H1 (cell line): Measurements from ENCODE around the gene TIAM2. TPM values are rescaled to one million over a fixed set of nuclear protein-coding genes. Genes with fewer than 3 reads are reported as not detected.

Source experiments
- CTCF ChIA-PET: fragments of 300-600 bp; sonication (Branson Sonifier 250); formaldehyde crosslinking; loops from one replicate; lab custom pipeline; 2021; ENCODE audit not compliant: partially characterized antibody; lab: Charles Lee
- POLR2A ChIA-PET: fragments of 300-600 bp; sonication (Branson Sonifier 250); formaldehyde crosslinking; loops from one replicate; lab custom pipeline; 2021; ENCODE audit warnings: inconsistent platforms; ENCODE audit not compliant: partially characterized antibody; lab: Charles Lee
- DNase-seq, 2 experiments: peaks; one replicate each; pipeline versions ENCODE4 v3.0.0 to v3.0.0-alpha.2; 2010 to 2022; ENCODE audit warnings: low spot score in 2 of 2, low read depth in 1 of 2, mixed read lengths in 1 of 2
- FAIRE-seq: peaks from 2 replicates; lab custom pipeline; 2011; peaks lifted over from hg19 to GRCh38; lab: Jason Lieb, UNC
- H2AFZ ChIP-seq: 2 replicates; pipeline ENCODE4 v1.8.1; 2012; ENCODE audit warnings: low read length, inconsistent platforms
- H2AK5ac ChIP-seq: 2 replicates; pipeline ENCODE4 v1.6.1; 2013; ENCODE audit warnings: low read depth, low read length
- H2BK120ac ChIP-seq: replicated peaks from 2 replicates; pipeline ENCODE3; 2013; ENCODE audit warnings: low read depth, low read length, inconsistent platforms
- H2BK12ac ChIP-seq: 2 replicates; pipeline ENCODE4 v1.6.1; 2013; ENCODE audit warnings: low read depth, low read length
- H2BK15ac ChIP-seq: 2 replicates; pipeline ENCODE4 v1.6.1; 2013; ENCODE audit warnings: low read length
- H2BK20ac ChIP-seq: 2 replicates; pipeline ENCODE4 v1.6.1; 2013; ENCODE audit warnings: low read length
- H2BK5ac ChIP-seq: 2 replicates; pipeline ENCODE4 v1.6.1; 2013; ENCODE audit warnings: low read depth, low read length
- H3K14ac ChIP-seq: 2 replicates; pipeline ENCODE4 v1.6.1; 2013; ENCODE audit warnings: inconsistent platforms; ENCODE audit not compliant: insufficient read length
- H3K18ac ChIP-seq: 2 replicates; pipeline ENCODE4 v1.6.1; 2013; ENCODE audit warnings: low read length; ENCODE audit errors: extremely low read depth
- H3K23ac ChIP-seq: 2 replicates; pipeline ENCODE4 v1.6.1; 2013; ENCODE audit warnings: inconsistent platforms; ENCODE audit not compliant: insufficient read length
- H3K23me2 ChIP-seq: 2 replicates; pipeline ENCODE4 v1.6.1; 2013; ENCODE audit warnings: low read depth, low read length
- H3K27ac ChIP-seq: 2 replicates; pipeline ENCODE4 v1.6.1; 2011; ENCODE audit warnings: low read depth, low read length, inconsistent platforms
- H3K27me3 ChIP-seq, 4 experiments: replicated peaks in 1 of 4; 1 replicate in 1 of 4; 2 replicates in 3 of 4; pipeline versions ENCODE4 v1.6.1 to v1.8.1; 2011 to 2013; ENCODE audit warnings: low read length in 3 of 4, mild to moderate bottlenecking in 3 of 4, inconsistent platforms in 2 of 4, mixed read lengths in 2 of 4, moderate library complexity in 1 of 4; ENCODE audit not compliant: control insufficient read depth in 3 of 4, insufficient read depth in 3 of 4; ENCODE audit errors: extremely low read depth in 1 of 4
- H3K36me3 ChIP-seq, 4 experiments: 2 replicates each; pipeline versions ENCODE4 v1.6.1 to v1.8.1; 2011 to 2013; ENCODE audit warnings: mild to moderate bottlenecking in 4 of 4, low read length in 3 of 4, moderate library complexity in 2 of 4, control low read depth in 1 of 4, inconsistent platforms in 1 of 4; ENCODE audit not compliant: insufficient read depth in 4 of 4, control insufficient read depth in 2 of 4
- H3K4ac ChIP-seq: replicated peaks from 2 replicates; pipeline ENCODE3; 2013; ENCODE audit warnings: low read length, low read depth, mixed read lengths, inconsistent platforms; ENCODE audit not compliant: insufficient read length
- H3K4me1 ChIP-seq, 4 experiments: replicated peaks in 1 of 4; 1 replicate in 1 of 4; 2 replicates in 3 of 4; pipeline versions ENCODE4 v1.6.1 to v1.8.1; 2011 to 2013; ENCODE audit warnings: low read length in 3 of 4, inconsistent platforms in 2 of 4, mixed read lengths in 1 of 4; ENCODE audit not compliant: insufficient read depth in 4 of 4, control insufficient read depth in 3 of 4
- H3K4me2 ChIP-seq, 2 experiments: 2 replicates each; pipeline versions ENCODE4 v1.6.1 to v1.8.1; 2011 to 2013; ENCODE audit warnings: low read depth in 2 of 2, low read length in 2 of 2, control low read depth in 1 of 2, inconsistent platforms in 1 of 2, mild to moderate bottlenecking in 1 of 2; ENCODE audit not compliant: insufficient read depth in 1 of 2
- H3K4me3 ChIP-seq, 4 experiments: fragments of 200-600, 300-600 bp in 1 of 4; sonication (generic), shearing (Covaris generic), sonication (Bioruptor Twin) in 1 of 4; 2 replicates each; pipeline versions ENCODE4 v1.5.1 to v1.8.1; 2011 to 2016; ENCODE audit warnings: low read length in 4 of 4, low read depth in 3 of 4, control low read depth in 2 of 4, inconsistent platforms in 2 of 4, mild to moderate bottlenecking in 2 of 4, mixed read lengths in 1 of 4, moderate library complexity in 1 of 4; ENCODE audit not compliant: insufficient read depth in 2 of 4; ENCODE audit errors: extremely low read depth in 1 of 4
- H3K56ac ChIP-seq: replicated peaks from 2 replicates; pipeline ENCODE3; 2013; ENCODE audit warnings: low read depth, mild to moderate bottlenecking, mixed read lengths, low read length, inconsistent platforms; ENCODE audit not compliant: insufficient read length
- H3K79me1 ChIP-seq: 2 replicates; pipeline ENCODE4 v1.6.1; 2013; ENCODE audit warnings: low read depth, low read length, control low read depth
- H3K79me2 ChIP-seq, 2 experiments: 2 replicates each; pipeline versions ENCODE4 v1.6.1 to v1.8.1; 2012 to 2013; ENCODE audit warnings: low read length in 2 of 2, mild to moderate bottlenecking in 2 of 2, inconsistent platforms in 1 of 2; ENCODE audit not compliant: insufficient read depth in 2 of 2, control insufficient read depth in 1 of 2
- H3K9ac ChIP-seq, 4 experiments: replicated peaks in 1 of 4; 1 replicate in 1 of 4; 2 replicates in 3 of 4; pipeline versions ENCODE4 v1.6.1 to v1.8.1; 2011 to 2013; ENCODE audit warnings: low read depth in 3 of 4, low read length in 3 of 4, control low read depth in 2 of 4, mild to moderate bottlenecking in 2 of 4, moderate library complexity in 2 of 4, inconsistent platforms in 1 of 4; ENCODE audit errors: extremely low read depth in 1 of 4
- H3K9me3 ChIP-seq, 2 experiments: 2 replicates each; pipeline versions ENCODE4 v1.6.1 to v1.8.1; 2012 to 2013; ENCODE audit warnings: mild to moderate bottlenecking in 2 of 2, moderate library complexity in 2 of 2, control low read depth in 1 of 2, inconsistent platforms in 1 of 2, low read depth in 1 of 2, low read length in 1 of 2, mixed read lengths in 1 of 2; ENCODE audit not compliant: insufficient read depth in 2 of 2
- H4K20me1 ChIP-seq, 2 experiments: replicated peaks in 1 of 2; 2 replicates each; pipeline versions ENCODE3 to v1.8.1; 2011 to 2013; ENCODE audit warnings: inconsistent platforms in 2 of 2, low read length in 2 of 2, mild to moderate bottlenecking in 1 of 2; ENCODE audit not compliant: insufficient read depth in 2 of 2, control insufficient read depth in 1 of 2
- H4K5ac ChIP-seq: 2 replicates; pipeline ENCODE4 v1.6.1; 2013; ENCODE audit warnings: low read length, low read depth, mixed read lengths, inconsistent platforms; ENCODE audit not compliant: insufficient read length
- H4K8ac ChIP-seq: 2 replicates; pipeline ENCODE4 v1.8.0; 2013; ENCODE audit warnings: mild to moderate bottlenecking, moderate library complexity, low read length, inconsistent platforms; ENCODE audit not compliant: insufficient read depth; ENCODE audit errors: extremely low read depth
- H4K91ac ChIP-seq: replicated peaks from 2 replicates; pipeline ENCODE3; 2013; ENCODE audit warnings: low read length, mixed read lengths, inconsistent platforms; ENCODE audit not compliant: insufficient read length
- EP300 ChIP-seq, 2 experiments: IDR thresholded peaks; 1 replicate in 1 of 2; 2 replicates in 1 of 2; pipeline ENCODE4 v1.6.1; 2011 to 2012; ENCODE audit warnings: low read depth in 2 of 2, low read length in 2 of 2, mild to moderate bottlenecking in 2 of 2, borderline replicate concordance in 1 of 2, inconsistent platforms in 1 of 2, moderate library complexity in 1 of 2
- RAD21 ChIP-seq, 2 experiments: IDR thresholded peaks in 1 of 2; conservative IDR thresholded peaks in 1 of 2; 2 replicates each; pipeline ENCODE4 v1.6.1; 2011; ENCODE audit warnings: low read depth in 2 of 2, low read length in 2 of 2, improper control_type of control experiment in 1 of 2, inconsistent platforms in 1 of 2, mild to moderate bottlenecking in 1 of 2, moderate library complexity in 1 of 2
- SIX5 ChIP-seq: IDR thresholded peaks from 2 replicates; pipeline ENCODE4 v1.6.1; 2011; ENCODE audit warnings: mild to moderate bottlenecking, low read depth, low read length
- WGBS, 2 experiments: shearing (Covaris generic) in 1 of 2; methylation state at CpG; one replicate each; pipeline versions ENCODE4 v1.1.6 to v1.1.7; 2013 to 2015; ENCODE audit warnings: low lambda C conversion rate in 2 of 2, mixed read lengths in 2 of 2, inconsistent platforms in 1 of 2, low coverage in 1 of 2, missing lambda C conversion rate in 1 of 2; ENCODE audit not compliant: insufficient replicate concordance in 2 of 2, insufficient coverage in 1 of 2, insufficient read length in 1 of 2; ENCODE audit errors: extremely low coverage in 1 of 2, missing lambda C conversion rate in 1 of 2; 5-methylcytosine and 5-hydroxymethylcytosine counted together
- polyA plus RNA-seq, 7 experiments: library from polyadenylated mRNA; depleted of rRNA in 3 of 7; stranded (reverse) in 5 of 7; unstranded in 2 of 7; fragments of >200 nt in 5 of 7; fragments of 200-250 nt in 2 of 7; gene quantifications; 1 replicate in 5 of 7; 2 replicates in 1 of 7; 4 replicates in 1 of 7; pipeline versions ENCODE4 v1.2.1 to v1.2.3, GENCODE V29; 2011 to 2013; ENCODE audit warnings: missing spikeins in 2 of 7, mixed read lengths in 2 of 7
- total RNA-seq: library from RNA; stranded (reverse); fragmentation: NEBNext Ultra II Directional; extraction: Animal tissue kit (Norgen Biotek cat#: 25700); gene quantifications from 2 replicates; pipeline ENCODE4 v1.2.1, GENCODE V29; 2021
- TF ChIP-seq, protein P1 (sequence below): IDR thresholded peaks from 2 replicates; pipeline ENCODE4 v1.6.1; 2012; ENCODE audit warnings: inconsistent platforms

Gene TIAM2
- total and polyA plus RNA-seq, 2 of the 8 experiments (the other 6 are each of a cell fraction or from before 2014, with no cell fraction given): 7.4 to 23.9 TPM

DNA sequence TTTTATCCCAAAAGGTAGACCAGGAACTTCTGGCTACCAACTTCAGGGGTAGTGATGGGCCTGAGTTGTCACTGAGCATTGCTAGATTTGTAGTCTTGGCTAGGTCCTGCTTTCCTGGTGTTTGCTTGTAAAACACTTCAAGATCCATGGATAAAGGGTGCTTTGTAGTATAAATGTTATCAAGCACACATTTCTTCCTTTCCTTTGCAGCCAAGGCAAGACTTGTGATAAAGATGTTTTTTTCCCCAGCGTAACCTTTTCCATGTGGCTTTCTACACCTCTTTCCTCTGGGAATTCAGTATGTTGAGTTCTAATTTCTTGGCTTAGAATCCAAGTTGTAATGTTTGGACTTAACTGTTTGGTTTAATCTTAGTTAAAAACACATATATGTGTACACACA, 145.9 kb downstream of the TIAM2 start:
- no peak overlapping the region for H3K14ac ChIP-seq
- no peaks in the 10 kb centered on the region; a peak in 1 of 8 replicates for H3K36me3 ChIP-seq
- H2AFZ ChIP-seq: no peak overlapping the region
- no peak overlapping the region; the same call in 1 of the 2 replicates for H2AK5ac ChIP-seq
- no peak overlapping the region for H4K91ac ChIP-seq
- H3K27ac ChIP-seq: no peak overlapping the region
- peaks cover 6 to 28% (median 17%) of the 10 kb centered on the region in 4 experiments for H3K4me1 ChIP-seq
- H3K27me3 ChIP-seq: no peaks in the 10 kb centered on the region
- TF ChIP-seq, protein P1, sequence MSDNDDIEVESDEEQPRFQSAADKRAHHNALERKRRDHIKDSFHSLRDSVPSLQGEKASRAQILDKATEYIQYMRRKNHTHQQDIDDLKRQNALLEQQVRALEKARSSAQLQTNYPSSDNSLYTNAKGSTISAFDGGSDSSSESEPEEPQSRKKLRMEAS: no peak
- TF ChIP-seq EP300 (IDR thresholded peaks at IDR 0.05; ENCODE audit: borderline replicate concordance in 1 of 2, low read depth in 2 of 2, low read length in 2 of 2): no peak
- TF ChIP-seq RAD21 (IDR thresholded peaks at IDR 0.05 in 1 of 2, conservative IDR thresholded peaks at IDR 0.05 in 1 of 2; ENCODE audit: low read depth in 2 of 2, low read length in 2 of 2): no peak
- TF ChIP-seq SIX5: no peak
- H3K18ac ChIP-seq: no peak overlapping the region
- no peak overlapping the region for H3K4me3 ChIP-seq
- no peak overlapping the region for H3K56ac ChIP-seq
- H4K8ac ChIP-seq: no peak overlapping the region
- 97% methylated on average over 1 of the region's 1 CpG; no CpG with 5 or more reads in 1 of the 2 experiments for WGBS, 2 experiments
- H3K79me1 ChIP-seq: peaks cover 2% of the 10 kb centered on the region; the same call in 1 of the 2 replicates
- H2BK5ac ChIP-seq: no peak overlapping the region
- no peak overlapping the region for H2BK20ac ChIP-seq
- H3K4me2 ChIP-seq: no peak overlapping the region
- CTCF ChIA-PET: interaction anchor here (0.6 kb wide), 1 partner anchor 11 kb away, joined by 3 read pairs; no protein-coding TSS in a partner anchor
- no peak overlapping the region for H2BK12ac ChIP-seq
- no peak overlapping the region for H4K5ac ChIP-seq
- no peaks in the 10 kb centered on the region for H4K20me1 ChIP-seq
- POLR2A ChIA-PET: interaction anchor here (1.6 to 2.1 kb wide), 2 partner anchors 12 to 21 kb away, joined by 3 to 8 read pairs; no protein-coding TSS in a partner anchor
- no peaks in the 10 kb centered on the region for H3K9me3 ChIP-seq
- H3K23me2 ChIP-seq: no peaks in the 10 kb centered on the region; the same call in 1 of the 2 replicates
- no peak for DNase-seq
- no peak for FAIRE-seq
- H2BK15ac ChIP-seq: no peak overlapping the region
- H3K23ac ChIP-seq: no peak overlapping the region
- H3K79me2 ChIP-seq: no peaks in the 10 kb centered on the region
- no peak overlapping the region for H3K9ac ChIP-seq
- H3K4ac ChIP-seq: no peak overlapping the region
- H2BK120ac ChIP-seq: no peak overlapping the region
